WI38 (cell line): ENCODE data around the gene FLOT2.

Source experiments
- H3K4me3 ChIP-seq: 2 replicates; pipeline ENCODE4 v1.5.1; 2011; ENCODE audit warnings: low read depth, mild to moderate bottlenecking, control low read depth, low read length
- CTCF ChIP-seq: IDR thresholded peaks from 2 replicates; pipeline ENCODE4 v1.5.1; 2012; ENCODE audit warnings: low read depth, mild to moderate bottlenecking, control low read depth, low read length

Gene FLOT2

GRCh38 chr17:28917029-28917428 lies 19.5 kb upstream of the FLOT2 start:
- H3K4me3 ChIP-seq: no peak overlapping the region
- no peak for TF ChIP-seq CTCF

- no peak overlapping the region for H3K4me3 ChIP-seq
- peak; percentile 44; the same call in 1 of the 2 replicates for TF ChIP-seq CTCF
These were observed 18.9 kb upstream of the FLOT2 start for GRCh38 chr17:28916302-28916934.

GRCh38 chr17:28912938-28913333 lies 15.4 kb upstream of the FLOT2 start:
- no peak for TF ChIP-seq CTCF

GRCh38 chr17:28912281-28912937 lies 14.9 kb upstream of the FLOT2 start:
- no peak overlapping the region for H3K4me3 ChIP-seq
- no peak for TF ChIP-seq CTCF

More at GRCh38 chr17:28912938-28913333, 15.4 kb upstream of the FLOT2 start:
- H3K4me3 ChIP-seq: no peak overlapping the region

GRCh38 chr17:28911411-28912045 lies 14.0 kb upstream of the FLOT2 start:
- no peak for TF ChIP-seq CTCF
- no peak overlapping the region for H3K4me3 ChIP-seq

GRCh38 chr17:28910534-28910933 lies 13.0 kb upstream of the FLOT2 start:
- no peak overlapping the region for H3K4me3 ChIP-seq
- TF ChIP-seq CTCF: no peak

- no peak for TF ChIP-seq CTCF
- H3K4me3 ChIP-seq: no peak overlapping the region
These were observed 11.2 kb upstream of the FLOT2 start for GRCh38 chr17:28908640-28909167.
